Measurements from ENCODE around the gene DLG1. TPM values are rescaled to one million over a fixed set of nuclear protein-coding genes. Genes with fewer than 3 reads are reported as not detected.

Gene DLG1
- total RNA-seq, 1 experiment from 2014 or later, result 81.2 TPM

DNA sequence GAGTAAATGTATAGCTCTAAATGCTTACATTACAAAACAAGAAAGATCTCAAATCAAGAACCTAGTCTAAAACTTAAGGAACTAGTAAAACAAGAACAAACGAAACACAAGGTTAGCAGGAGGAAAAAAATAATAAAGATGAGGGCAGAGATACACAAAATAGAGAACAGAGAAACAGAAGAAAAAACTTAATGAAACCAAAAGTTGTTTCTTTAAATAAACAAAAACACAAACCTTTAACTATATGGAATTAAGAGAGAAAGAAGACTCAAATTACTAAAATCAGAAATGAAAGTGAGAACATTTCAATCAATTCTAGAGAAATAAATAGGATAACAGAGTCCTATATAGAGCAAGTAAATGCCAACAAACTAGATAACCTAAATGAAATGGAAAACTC lies 59.6 kb downstream of the DLG1 start:
- H3K4me1 ChIP-seq (replicated peaks), result no peaks in the 10 kb centered on the region
- no peak overlapping the region for H3K4me3 ChIP-seq
- H3K36me3 ChIP-seq, result peaks cover 41% of the 10 kb centered on the region
- no peaks in the 10 kb centered on the region for H3K27me3 ChIP-seq (replicated peaks)
- no peak overlapping the region for H3K27ac ChIP-seq
- H3K9me3 ChIP-seq (replicated peaks), result peaks cover 6% of the 10 kb centered on the region
- no peak for DNase-seq (ENCODE audit: low read depth in 1 of 2, low spot score in 2 of 2)

DNA sequence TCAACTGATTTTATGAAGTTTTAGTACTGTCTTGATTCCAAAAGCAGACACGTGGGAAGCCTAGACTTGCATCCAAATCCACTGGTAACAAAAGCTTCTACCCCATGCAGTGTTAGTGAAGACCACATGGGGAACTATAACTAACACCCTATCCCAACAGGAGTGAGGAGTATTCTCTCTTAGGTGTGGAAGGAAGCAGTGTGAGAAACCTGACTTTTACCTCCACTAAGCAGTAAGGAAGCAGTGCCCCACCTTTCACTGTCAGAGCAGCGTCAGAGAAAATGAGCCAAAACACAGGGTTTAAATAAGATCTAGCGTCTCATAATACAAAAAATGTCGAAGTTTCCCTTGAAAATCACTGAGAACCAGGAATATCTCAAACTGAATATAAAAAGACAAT lies 60.5 kb downstream of the DLG1 start:
- Histone ChIP-seq H3K4me1 (replicated peaks) (no peaks in the 10 kb centered on the region), H3K36me3 (peaks cover 35% of the 10 kb centered on the region), H3K27ac (no peak overlapping the region), H3K9me3 (replicated peaks) (peaks cover 3% of the 10 kb centered on the region), H3K27me3 (replicated peaks) (no peaks in the 10 kb centered on the region), H3K4me3 (no peak overlapping the region)
- DNase-seq (ENCODE audit: low read depth in 1 of 2, low spot score in 2 of 2), result no peak

DNA sequence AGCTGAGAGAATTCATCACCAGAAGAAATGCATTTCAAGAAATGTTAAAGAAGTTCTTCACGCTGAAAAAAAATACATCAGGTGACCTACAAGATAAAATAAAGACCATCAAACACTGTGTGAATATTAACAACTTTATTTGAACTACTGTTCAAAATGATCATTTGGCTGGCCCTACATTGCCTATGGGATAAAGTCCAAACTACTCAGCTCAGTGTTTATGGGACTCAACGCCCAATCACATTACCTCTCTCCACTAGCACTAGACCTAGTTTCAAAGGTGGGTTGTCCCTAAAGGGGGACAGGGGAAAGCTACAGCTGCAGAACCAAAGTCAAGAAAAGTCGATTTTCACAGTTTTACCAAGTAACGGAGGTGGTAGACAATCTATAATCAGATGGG lies 62.0 kb downstream of the DLG1 start:
- H3K36me3 ChIP-seq, result peaks cover 22% of the 10 kb centered on the region
- no peak for DNase-seq (ENCODE audit: low read depth in 1 of 2, low spot score in 2 of 2)
- no peak overlapping the region for H3K4me3 ChIP-seq
- H3K27me3 ChIP-seq (replicated peaks), result no peaks in the 10 kb centered on the region
- H3K9me3 ChIP-seq (replicated peaks), result no peaks in the 10 kb centered on the region
- H3K4me1 ChIP-seq (replicated peaks), result no peaks in the 10 kb centered on the region
- no peak overlapping the region for H3K27ac ChIP-seq

DNA sequence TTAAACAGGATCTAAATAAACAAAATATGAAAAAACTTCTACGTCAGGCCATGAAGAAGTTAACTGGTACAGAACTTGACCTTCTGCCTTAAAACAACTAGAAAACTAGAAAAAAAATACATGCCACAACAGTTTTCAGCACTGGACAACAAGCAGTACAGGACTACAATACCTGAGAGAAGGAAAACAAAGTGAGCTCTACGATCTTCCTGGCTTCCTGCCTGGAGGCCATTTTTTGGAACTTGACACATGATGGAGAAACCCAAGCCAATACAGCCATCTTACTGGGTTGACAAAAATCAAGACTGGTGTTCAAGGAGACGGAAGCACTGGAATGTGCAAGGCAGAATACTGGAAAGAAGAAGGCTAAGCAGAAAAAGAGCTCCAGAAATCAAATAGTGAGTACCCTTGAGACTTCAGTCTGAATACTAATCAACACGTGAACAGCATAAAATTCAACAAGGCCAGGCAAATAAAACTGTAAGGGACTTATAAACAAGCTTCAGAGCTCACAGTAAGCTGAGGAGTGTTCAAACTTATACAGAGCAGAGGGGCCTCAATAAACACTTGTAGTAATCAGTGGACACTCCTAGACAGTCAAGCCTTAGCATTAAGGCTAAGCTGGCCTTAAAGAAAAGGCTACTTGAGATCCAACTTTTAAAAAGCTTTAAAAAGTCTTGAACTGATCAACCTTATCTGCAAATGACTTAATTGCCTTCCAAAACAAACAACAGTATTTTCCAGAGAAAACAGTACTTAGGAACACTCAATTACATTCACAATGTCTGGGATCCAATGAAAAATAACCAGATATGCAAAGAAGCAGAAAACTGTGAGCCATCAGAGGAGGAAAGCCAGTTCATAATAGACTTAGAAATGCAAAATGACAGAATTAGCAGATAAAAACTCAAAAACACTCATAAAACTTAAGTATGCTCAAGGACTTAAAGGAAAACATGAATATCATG lies 63.2 kb downstream of the DLG1 start:
- DNase-seq (ENCODE audit: low read depth in 1 of 2, low spot score in 2 of 2), result no peak
- H3K4me1 ChIP-seq (replicated peaks), result no peaks in the 10 kb centered on the region
- H3K4me3 ChIP-seq, result no peak overlapping the region
- H3K27me3 ChIP-seq (replicated peaks), result no peaks in the 10 kb centered on the region
- peaks cover 19% of the 10 kb centered on the region for H3K36me3 ChIP-seq
- no peak overlapping the region for H3K27ac ChIP-seq
- H3K9me3 ChIP-seq (replicated peaks), result no peaks in the 10 kb centered on the region

DNA sequence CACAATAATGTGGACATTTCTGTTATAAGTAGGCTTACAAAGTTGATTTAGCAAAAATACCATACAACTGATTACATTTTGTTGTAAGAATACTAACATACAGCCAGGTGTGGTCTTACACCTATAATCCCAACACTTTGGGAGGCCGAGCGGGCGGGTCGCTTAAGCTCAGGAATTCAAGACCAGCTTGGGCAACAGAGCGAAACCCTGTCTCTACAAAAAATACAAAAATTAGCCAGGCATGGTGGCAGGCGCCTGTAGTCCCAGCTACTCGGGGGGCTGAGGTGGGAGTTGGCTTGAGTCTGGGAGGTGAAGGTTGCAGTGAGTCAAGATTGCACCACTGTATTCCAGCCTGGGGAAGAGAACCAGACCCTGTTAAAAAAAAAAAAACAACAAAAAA lies 67.1 kb downstream of the DLG1 start:
- Histone ChIP-seq H3K9me3 (replicated peaks) (no peaks in the 10 kb centered on the region), H3K36me3 (peaks cover 17% of the 10 kb centered on the region), H3K27me3 (replicated peaks) (no peaks in the 10 kb centered on the region), H3K4me1 (replicated peaks) (no peaks in the 10 kb centered on the region), H3K4me3 (no peak overlapping the region), H3K27ac (no peak overlapping the region)
- DNase-seq (ENCODE audit: low read depth in 1 of 2, low spot score in 2 of 2), result no peak

DNA sequence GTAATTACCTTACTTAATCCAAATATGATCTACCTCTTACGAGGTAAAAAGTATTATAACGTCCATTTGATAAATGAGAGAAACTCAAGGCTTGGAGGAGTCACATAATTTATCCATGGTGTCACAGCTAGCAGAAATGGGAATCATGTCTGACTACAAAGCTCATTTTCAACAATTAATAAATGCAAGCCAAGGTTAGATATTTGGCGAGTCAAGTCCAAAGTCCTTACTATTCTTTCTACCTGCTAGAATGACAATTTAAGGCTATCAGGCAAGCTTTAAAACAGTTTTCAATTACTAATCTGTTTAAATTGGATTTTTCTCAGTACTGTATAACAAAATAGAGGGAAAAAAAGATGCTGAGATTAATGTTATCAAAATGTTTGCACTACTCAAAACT lies 68.6 kb downstream of the DLG1 start:
- DNase-seq (ENCODE audit: low read depth in 1 of 2, low spot score in 2 of 2), result no peak

DNA sequence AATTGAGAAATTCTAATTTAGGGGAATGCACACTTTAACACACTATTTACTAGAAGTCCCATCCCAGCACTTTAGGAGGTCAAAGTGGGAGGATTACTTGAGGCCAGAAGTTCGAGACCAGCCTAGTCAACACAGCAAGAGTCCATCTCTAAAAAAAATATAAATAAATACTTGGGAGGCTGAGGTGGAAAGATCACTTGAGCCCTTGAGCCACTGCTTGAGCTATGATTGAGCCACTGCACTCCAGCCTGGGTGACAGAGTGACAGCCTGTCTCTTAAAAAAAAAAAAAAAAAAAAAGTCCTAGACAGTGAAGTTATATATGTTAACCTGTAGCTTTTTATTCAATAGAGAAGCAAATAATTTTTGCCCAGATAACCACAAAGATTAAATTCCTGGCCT lies 69.2 kb downstream of the DLG1 start:
- no peak for DNase-seq (ENCODE audit: low read depth in 1 of 2, low spot score in 2 of 2)
- no peaks in the 10 kb centered on the region for H3K4me1 ChIP-seq (replicated peaks)
- H3K27me3 ChIP-seq (replicated peaks), result no peaks in the 10 kb centered on the region
- H3K9me3 ChIP-seq (replicated peaks), result no peaks in the 10 kb centered on the region
- H3K4me3 ChIP-seq, result no peak overlapping the region
- H3K27ac ChIP-seq, result no peak overlapping the region
- peaks cover 3% of the 10 kb centered on the region; the same call in 1 of the 2 replicates for H3K36me3 ChIP-seq

More for the DNA sequence above, 68.6 kb downstream of the DLG1 start:
- H3K27me3 ChIP-seq (replicated peaks), result no peaks in the 10 kb centered on the region
- no peak overlapping the region for H3K4me3 ChIP-seq
- no peak overlapping the region for H3K27ac ChIP-seq
- H3K4me1 ChIP-seq (replicated peaks), result no peaks in the 10 kb centered on the region
- H3K9me3 ChIP-seq (replicated peaks), result no peaks in the 10 kb centered on the region
- peaks cover 3% of the 10 kb centered on the region; the same call in 1 of the 2 replicates for H3K36me3 ChIP-seq

DNA sequence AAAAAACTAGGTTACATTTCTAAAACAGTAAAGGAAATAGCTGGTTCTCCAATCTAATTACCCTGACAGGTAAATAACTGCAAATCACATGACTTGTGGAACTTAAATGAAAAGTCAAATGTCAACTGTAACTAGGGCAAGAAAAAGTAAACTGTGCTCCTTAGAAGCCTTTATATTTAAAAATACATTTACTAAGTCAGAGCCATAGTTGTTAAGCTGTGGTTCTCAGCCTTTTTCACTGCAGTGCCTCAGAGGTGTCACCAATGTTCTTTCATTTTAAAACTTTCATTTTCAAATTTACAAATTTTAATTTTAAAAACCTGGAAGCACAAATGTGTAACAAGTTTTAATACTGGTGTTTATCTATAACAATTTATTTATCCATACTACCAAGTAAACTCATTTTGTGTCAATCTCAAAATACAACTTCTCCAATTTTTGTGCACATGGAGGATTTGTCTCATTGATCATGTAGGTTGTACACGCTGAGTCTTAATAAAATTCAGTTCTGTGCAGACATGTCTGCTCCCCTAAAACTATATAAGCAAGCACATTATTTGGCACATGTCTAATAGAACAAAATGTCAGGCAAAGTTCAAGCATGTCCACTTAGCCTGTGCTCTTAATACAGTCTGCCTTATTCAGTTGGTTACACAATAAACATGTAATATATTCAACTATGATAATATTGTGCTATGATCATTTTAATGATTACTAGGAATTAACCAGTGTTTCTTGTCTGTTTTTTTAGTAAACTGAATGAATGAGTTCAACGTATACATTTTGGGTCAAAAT lies 70.4 kb downstream of the DLG1 start:
- Histone ChIP-seq H3K4me3 (no peak overlapping the region), H3K27ac (no peak overlapping the region), H3K9me3 (replicated peaks) (no peaks in the 10 kb centered on the region), H3K4me1 (replicated peaks) (peaks cover 1% of the 10 kb centered on the region), H3K36me3 (no peaks in the 10 kb centered on the region), H3K27me3 (replicated peaks) (no peaks in the 10 kb centered on the region)
- DNase-seq (ENCODE audit: low read depth in 1 of 2, low spot score in 2 of 2), result no peak

DNA sequence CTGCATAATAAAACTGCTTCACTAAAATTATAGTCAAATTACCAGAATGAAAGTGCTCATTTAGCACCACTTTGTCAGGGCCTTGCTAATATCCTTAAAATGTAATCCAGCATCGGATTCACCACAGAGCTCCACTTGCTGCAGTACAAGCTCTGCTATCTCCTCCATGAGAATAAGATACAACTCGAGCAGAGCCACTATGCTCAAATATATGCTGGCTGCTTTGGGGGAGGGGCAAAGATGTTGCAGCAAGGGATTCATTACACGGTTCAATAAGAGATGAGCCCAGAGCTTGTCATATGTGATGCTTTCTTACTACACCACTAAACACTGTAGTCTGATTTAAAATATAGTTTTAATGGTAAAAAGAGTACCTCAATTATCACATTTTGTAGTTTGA lies 72.2 kb downstream of the DLG1 start:
- H3K4me1 ChIP-seq (replicated peaks), result peaks cover 19% of the 10 kb centered on the region
- no peaks in the 10 kb centered on the region for H3K27me3 ChIP-seq (replicated peaks)
- no peak overlapping the region for H3K27ac ChIP-seq
- no peaks in the 10 kb centered on the region for H3K9me3 ChIP-seq (replicated peaks)
- no peaks in the 10 kb centered on the region for H3K36me3 ChIP-seq
- H3K4me3 ChIP-seq, result no peak overlapping the region
- no peak for DNase-seq (ENCODE audit: low read depth in 1 of 2, low spot score in 2 of 2)

DNA sequence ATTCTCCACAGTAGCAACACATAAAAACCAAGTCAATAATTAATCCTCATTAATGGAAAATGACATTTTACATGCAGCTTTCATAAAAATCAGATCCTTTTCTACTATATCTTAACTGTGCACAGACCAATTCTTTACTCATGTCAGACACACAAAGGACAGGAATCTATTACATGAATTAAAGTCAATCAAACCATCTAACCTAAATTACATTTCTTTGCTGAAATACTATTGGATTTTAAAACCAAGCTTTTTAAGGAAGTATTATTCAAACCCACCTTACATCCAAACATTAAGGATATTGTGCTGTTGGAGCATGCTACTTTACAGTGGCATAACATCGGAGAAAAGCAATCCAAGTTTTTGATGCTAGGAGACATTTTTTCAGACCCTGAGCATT lies 72.8 kb downstream of the DLG1 start:
- Histone ChIP-seq H3K36me3 (no peaks in the 10 kb centered on the region), H3K4me1 (replicated peaks) (peaks cover 25% of the 10 kb centered on the region), H3K4me3 (no peak overlapping the region), H3K9me3 (replicated peaks) (no peaks in the 10 kb centered on the region), H3K27me3 (replicated peaks) (no peaks in the 10 kb centered on the region), H3K27ac (no peak overlapping the region)
- no peak for DNase-seq (ENCODE audit: low read depth in 1 of 2, low spot score in 2 of 2)

DNA sequence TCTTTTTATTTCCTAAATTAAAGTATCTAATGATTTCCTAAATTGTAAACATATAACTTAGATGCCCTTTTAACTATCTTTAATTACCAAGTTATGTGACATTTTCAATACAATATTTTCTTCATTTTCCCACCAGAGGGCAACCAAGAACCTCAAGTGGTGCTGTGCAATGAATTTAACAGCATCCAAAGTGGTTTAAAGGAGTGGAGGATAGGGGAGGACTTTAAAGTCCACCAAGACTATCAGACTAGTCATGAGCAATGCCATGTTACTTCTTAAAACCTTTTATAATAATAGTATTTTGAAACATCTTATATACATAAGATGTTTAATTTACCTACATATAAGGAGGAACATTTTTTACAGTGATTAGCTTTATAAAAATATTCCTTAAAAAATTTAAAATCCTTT lies 74.4 kb downstream of the DLG1 start:
- Histone ChIP-seq H3K36me3 (no peaks in the 10 kb centered on the region; the same call in 1 of the 2 replicates), H3K4me3 (no peak overlapping the region), H3K4me1 (replicated peaks) (peaks cover 25% of the 10 kb centered on the region), H3K27me3 (replicated peaks) (no peaks in the 10 kb centered on the region), H3K9me3 (replicated peaks) (no peaks in the 10 kb centered on the region), H3K27ac (no peak overlapping the region)
- DNase-seq (ENCODE audit: low read depth in 1 of 2, low spot score in 2 of 2), result peak in 1 of 2 experiments; percentile 29

DNA sequence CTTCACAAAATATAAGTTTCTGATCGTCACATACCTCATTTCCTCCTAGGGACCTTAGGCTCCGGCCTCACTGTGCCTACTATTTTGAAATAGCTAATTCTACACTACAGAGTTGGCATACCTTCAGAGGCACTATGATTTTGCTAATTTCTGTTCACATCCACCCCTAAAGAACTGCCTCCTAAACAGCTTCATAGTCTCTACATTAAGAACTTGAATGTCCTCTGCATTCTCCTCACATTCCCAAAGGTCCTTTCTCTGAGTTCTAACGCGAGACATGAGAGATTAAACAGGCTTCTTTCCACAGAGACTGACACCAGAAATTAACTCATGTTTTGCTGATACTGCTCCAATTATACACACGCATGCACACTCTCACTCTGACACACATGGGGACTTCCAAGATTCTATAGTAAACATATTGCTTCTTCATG lies 75.5 kb downstream of the DLG1 start:
- Histone ChIP-seq H3K36me3 (no peaks in the 10 kb centered on the region; the same call in 1 of the 2 replicates), H3K27ac (no peak overlapping the region), H3K4me3 (no peak overlapping the region), H3K27me3 (replicated peaks) (no peaks in the 10 kb centered on the region), H3K4me1 (replicated peaks) (peaks cover 25% of the 10 kb centered on the region), H3K9me3 (replicated peaks) (no peaks in the 10 kb centered on the region)
- peak in 1 of 2 experiments; percentile 3 for DNase-seq (ENCODE audit: low read depth in 1 of 2, low spot score in 2 of 2)

DNA sequence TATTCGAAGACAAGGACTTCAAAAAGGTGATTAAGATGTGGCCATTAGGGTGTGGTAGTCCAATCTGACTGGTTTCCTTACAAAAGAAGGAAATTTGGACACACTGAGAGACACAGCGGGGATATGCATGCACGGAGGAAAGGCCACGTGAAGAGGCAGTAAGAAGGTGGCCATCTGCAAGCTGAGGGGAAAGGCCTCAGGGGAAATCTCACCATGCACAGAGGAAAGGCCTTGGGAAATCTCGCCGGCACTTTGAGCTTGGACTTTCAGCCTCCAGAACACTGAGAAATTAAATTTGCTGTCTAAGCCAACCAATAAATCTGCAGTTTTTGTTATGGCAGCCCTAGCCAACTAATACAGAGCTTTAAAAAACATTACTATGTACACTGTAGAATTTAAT lies 78.8 kb downstream of the DLG1 start:
- no peak overlapping the region for H3K27ac ChIP-seq
- H3K4me1 ChIP-seq (replicated peaks), result peaks cover 34% of the 10 kb centered on the region
- H3K9me3 ChIP-seq (replicated peaks), result no peaks in the 10 kb centered on the region
- DNase-seq (ENCODE audit: low read depth in 1 of 2, low spot score in 2 of 2), result no peak
- H3K36me3 ChIP-seq, result no peaks in the 10 kb centered on the region; the same call in 1 of the 2 replicates
- H3K27me3 ChIP-seq (replicated peaks), result no peaks in the 10 kb centered on the region
- H3K4me3 ChIP-seq, result no peak overlapping the region

DNA sequence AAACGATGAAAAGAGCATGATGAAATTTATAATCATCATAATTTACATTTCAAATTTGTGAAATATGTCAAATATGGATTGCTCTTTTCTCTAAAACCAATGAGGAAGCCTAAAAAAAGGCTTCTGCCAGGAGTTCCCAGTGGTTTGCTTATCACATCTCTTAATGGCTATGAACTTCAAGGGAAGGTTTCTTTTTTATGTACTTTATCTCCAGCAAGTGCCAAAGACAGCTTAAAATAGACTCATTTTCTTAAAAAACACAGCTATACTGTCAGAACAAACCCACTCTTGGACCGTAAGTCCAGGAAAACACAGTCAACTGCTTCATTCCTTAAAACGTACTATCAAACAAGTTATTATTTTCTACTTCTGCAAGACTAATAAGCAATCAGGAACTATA lies 80.2 kb downstream of the DLG1 start:
- peaks cover 34% of the 10 kb centered on the region for H3K4me1 ChIP-seq (replicated peaks)
- H3K9me3 ChIP-seq (replicated peaks), result no peaks in the 10 kb centered on the region
- DNase-seq (ENCODE audit: low read depth in 1 of 2, low spot score in 2 of 2), result no peak
- no peak overlapping the region for H3K4me3 ChIP-seq
- no peak overlapping the region for H3K27ac ChIP-seq
- no peaks in the 10 kb centered on the region; the same call in 1 of the 2 replicates for H3K36me3 ChIP-seq
- H3K27me3 ChIP-seq (replicated peaks), result no peaks in the 10 kb centered on the region

Measured in SJSA1 (cell line).